NB4 (cell line): ENCODE data around the gene ACVR2B.

Experiments
- DNase-seq: peaks from one replicate; pipeline ENCODE4 v3.0.0; 2010; ENCODE audit warnings: low read depth
- H3K4me3 ChIP-seq: one replicate; pipeline ENCODE4 v1.5.1; 2011; ENCODE audit warnings: mild to moderate bottlenecking, low read depth, low read length, moderate library complexity
- CTCF ChIP-seq: IDR thresholded peaks from one replicate; pipeline ENCODE4 v1.5.1; 2012; ENCODE audit warnings: low read depth, low read length
- MAX ChIP-seq: IDR thresholded peaks from 2 replicates; pipeline ENCODE4 v1.6.1; 2011; ENCODE audit warnings: low read depth, low read length
- MYC ChIP-seq: IDR thresholded peaks from 2 replicates; pipeline ENCODE4 v1.6.1; 2011; ENCODE audit warnings: low read depth, low read length
- POLR2A ChIP-seq: IDR thresholded peaks from 2 replicates; pipeline ENCODE4 v1.6.1; 2011; ENCODE audit warnings: mild to moderate bottlenecking; ENCODE audit not compliant: insufficient read length; ENCODE audit errors: extremely low read depth

The ACVR2B gene

GRCh38 chr3:38465588-38466154 lies 12.0 kb downstream of the ACVR2B start:
- no peak for DNase-seq
- no peak overlapping the region for H3K4me3 ChIP-seq
- TF ChIP-seq MYC: no peak
- TF ChIP-seq CTCF: no peak
- no peak for TF ChIP-seq POLR2A
- no peak for TF ChIP-seq MAX

DNA sequence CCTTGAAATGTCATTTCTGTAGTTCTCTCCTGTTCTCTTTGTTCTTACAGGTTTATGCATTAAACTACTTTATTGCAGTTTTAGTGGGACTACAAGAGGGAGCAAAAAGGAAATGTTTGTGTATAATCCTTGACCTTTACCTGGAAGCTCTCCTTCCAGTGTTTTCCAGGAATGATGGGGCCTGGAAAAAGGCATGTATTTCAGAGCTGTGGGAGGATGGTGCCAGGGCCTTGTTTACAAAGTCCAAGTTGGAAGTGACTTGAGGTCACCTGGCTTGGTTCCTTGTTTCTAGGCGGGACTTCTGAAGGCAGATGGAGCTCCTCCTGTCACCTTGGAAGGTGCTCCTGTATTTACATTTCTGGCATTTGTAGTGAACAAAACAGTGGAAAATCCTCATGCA lies 15.1 kb downstream of the ACVR2B start:
- TF ChIP-seq CTCF (no peak), POLR2A (no peak), MAX (no peak), MYC (no peak)
- DNase-seq: no peak
- H3K4me3 ChIP-seq: no peak overlapping the region

GRCh38 chr3:38469852-38470251 lies 16.2 kb downstream of the ACVR2B start:
- H3K4me3 ChIP-seq: no peak overlapping the region
- TF ChIP-seq MAX (no peak), MYC (no peak), CTCF (no peak), POLR2A (no peak)
- DNase-seq: no peak

DNA sequence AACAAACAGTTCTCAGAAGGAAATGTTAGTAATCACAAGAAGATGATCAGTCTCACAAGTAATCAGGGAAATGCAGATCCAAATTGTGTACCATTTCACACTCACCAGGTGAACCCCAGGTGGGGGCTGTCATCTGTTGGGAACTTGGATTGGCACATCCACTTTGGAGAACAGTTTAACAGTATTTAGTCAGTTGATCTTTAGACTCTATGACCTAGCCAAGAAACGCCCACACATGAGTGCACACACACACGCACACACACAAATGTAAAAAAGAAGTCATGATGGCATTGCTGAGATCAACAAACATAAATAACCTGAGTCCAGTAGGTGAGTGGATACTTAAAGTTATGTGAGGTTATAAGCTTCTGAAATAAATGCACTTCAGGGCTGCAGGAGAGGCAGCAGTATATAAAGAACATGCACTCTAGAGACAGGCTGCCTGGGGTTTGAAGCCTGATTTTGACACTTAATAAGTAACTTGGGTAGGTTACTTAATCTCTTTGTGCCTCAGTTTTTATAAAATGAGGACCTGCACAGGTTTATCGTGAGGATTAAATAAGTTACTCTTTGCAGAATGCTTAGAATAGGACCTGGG lies 17.7 kb downstream of the ACVR2B start:
- TF ChIP-seq MYC: no peak
- no peak for TF ChIP-seq CTCF
- no peak for TF ChIP-seq POLR2A
- no peak for TF ChIP-seq MAX
- H3K4me3 ChIP-seq: no peak overlapping the region
- DNase-seq: no peak

GRCh38 chr3:38472342-38472741 lies 18.7 kb downstream of the ACVR2B start:
- TF ChIP-seq MYC: no peak
- TF ChIP-seq CTCF: no peak
- no peak overlapping the region for H3K4me3 ChIP-seq

GRCh38 chr3:38473229-38473628 lies 19.5 kb downstream of the ACVR2B start:
- no peak for TF ChIP-seq MAX
- no peak overlapping the region for H3K4me3 ChIP-seq
- no peak for DNase-seq

More at GRCh38 chr3:38472342-38472741, 18.7 kb downstream of the ACVR2B start:
- no peak for DNase-seq
